Pancreas (tissue), 10 donors: Measurements from ENCODE around the gene P2RY14. TPM values are rescaled to one million over a fixed set of nuclear protein-coding genes. Genes with fewer than 3 reads are reported as not detected.

Source experiments
- ATAC-seq, 4 donors: fragments of 200-7000 bp; cut with Tn5 transposase; one replicate each; pipeline versions ENCODE4 v1.8.0 to v1.9.1; 2020; ENCODE audit warnings: mild to moderate bottlenecking in 4 of 4, moderate library complexity in 4 of 4
- DNase-seq, 6 donors: peaks; one replicate each; pipeline ENCODE4 v3.0.0-alpha.2; 2020
- FAIRE-seq: peaks from 2 replicates; lab custom pipeline; 2012; peaks lifted over from hg19 to GRCh38; lab: Jason Lieb, UNC
- H3K27ac ChIP-seq, 4 donors: fragments of 200-600 bp; sonication (generic); 1 replicate in 3 of 4; 2 replicates in 1 of 4; pipeline versions ENCODE4 v1.5.0 to v1.8.0; 2020
- H3K27me3 ChIP-seq, 4 donors: fragments of 200-600 bp; one replicate each; pipeline ENCODE4 v1.8.0; 2021
- H3K36me3 ChIP-seq, 3 donors: fragments of 200-600 bp; sonication (generic) in 1 of 3; one replicate each; pipeline versions ENCODE4 v1.5.0 to v1.8.0; 2020 to 2021
- H3K4me1 ChIP-seq, 3 donors: fragments of 200-600 bp; one replicate each; pipeline ENCODE4 v1.8.0; 2021
- H3K4me3 ChIP-seq, 4 donors: fragments of 200-600 bp; sonication (generic) in 2 of 4; one replicate each; pipeline versions ENCODE4 v1.5.0 to v1.8.0; 2020 to 2021
- H3K9me3 ChIP-seq, 4 donors: fragments of 200-600 bp; one replicate each; pipeline ENCODE4 v1.8.0; 2021
- CTCF ChIP-seq, 4 donors: fragments of 200-600 bp; sonication (generic) in 3 of 4; IDR thresholded peaks; one replicate each; pipeline versions ENCODE4 v1.5.0 to v1.8.0; 2021; ENCODE audit warnings: antibody characterized with exemption in 4 of 4
- WGBS, 2 donors: extraction: QIAGEN DNeasy Blood & Tissue Kit; methylation state at CpG; one replicate each; pipeline ENCODE4 v1.1.7; 2013; 5-methylcytosine and 5-hydroxymethylcytosine counted together
- intact Hi-C, 3 donors: fragments of 100-400 bp; cut with DNase I; formaldehyde crosslinking; loops; one replicate each; pipeline versions ENCODE4 v1.11.1 to v1.14.2; 2022
- polyA plus RNA-seq, 2 donors: library from polyadenylated mRNA; stranded (reverse); fragments of 200-250 nt; gene quantifications; one replicate each; pipeline ENCODE4 v1.2.3, GENCODE V29; 2013
- total RNA-seq, 6 donors: library from RNA; stranded (reverse); fragmentation: NEBNext Ultra II Directional in 4 of 6; extraction: Animal tissue kit (Norgen Biotek cat#: 25700) in 4 of 6; gene quantifications; one replicate each; pipeline versions ENCODE4 v1.2.1 to v1.2.4, GENCODE V29; 2021 to 2023
- donor health status: healthy with polysubstance abuse.
- donor health status: DM: no; HTN: no; CAD: no; lungs with moderate emphysema.
- donor health status: DM: no; HTN: no; CAD: no.
- donor health status: control.
- donor health status: control.
- donor health status: Bipolar disorder and iron deficiency.
- donor health status: DM: yes; HTN: yes; CAD: no.
- donor health status: DM: no; HTN: no; CAD: no.
- donor health status: DM: no; HTN: no; CAD: no.
- donor health status: DM: yes; HTN: yes; CAD: no.

The P2RY14 gene
- total and polyA plus RNA-seq, 8 donors: 0.08 to 0.47 (median 0.11) TPM

GRCh38 chr3:151226825-151227224 is 51.5 kb downstream of the P2RY14 start:
- DNase-seq: no peak
- no peaks in the 10 kb centered on the region for H3K36me3 ChIP-seq
- intact Hi-C loops: loop anchor here in 1 of 3 donors (10.0 kb wide), 1 partner anchor 58 kb away; no protein-coding TSS in a partner anchor
- TF ChIP-seq CTCF (IDR thresholded peaks at IDR 0.05): no peak
- no peak for FAIRE-seq
- no peaks in the 10 kb centered on the region for H3K27me3 ChIP-seq
- H3K9me3 ChIP-seq: no peaks in the 10 kb centered on the region
- no peaks in the 10 kb centered on the region for H3K4me1 ChIP-seq
- ATAC-seq: no peak
- no peak overlapping the region for H3K27ac ChIP-seq
- no peak overlapping the region for H3K4me3 ChIP-seq
- 74 to 84% methylated on average over 5 of the region's 5 CpGs for WGBS, 2 donors

- Histone ChIP-seq H3K27me3 (no peaks in the 10 kb centered on the region), H3K36me3 (no peaks in the 10 kb centered on the region), H3K9me3 (no peaks in the 10 kb centered on the region), H3K4me3 (no peak overlapping the region), H3K4me1 (no peaks in the 10 kb centered on the region), H3K27ac (no peak overlapping the region)
- ATAC-seq (no peak), DNase-seq (no peak), FAIRE-seq (no peak)
- 36 to 37% methylated on average over 4 of the region's 4 CpGs for WGBS, 2 donors
- no peak for TF ChIP-seq CTCF (IDR thresholded peaks at IDR 0.05)
- intact Hi-C loops: loop anchor here in 1 of 3 donors (10.0 kb wide), 1 partner anchor 59 kb away; no protein-coding TSS in a partner anchor
These were observed 52.2 kb downstream of the P2RY14 start for GRCh38 chr3:151226088-151226563.

GRCh38 chr3:151225040-151225975 is 53.0 kb downstream of the P2RY14 start:
- Histone ChIP-seq H3K27me3 (no peaks in the 10 kb centered on the region), H3K27ac (no peak overlapping the region), H3K4me1 (no peaks in the 10 kb centered on the region), H3K9me3 (no peaks in the 10 kb centered on the region), H3K36me3 (no peaks in the 10 kb centered on the region), H3K4me3 (no peak overlapping the region)
- intact Hi-C loops: loop anchor here in 1 of 3 donors (10.0 kb wide), 1 partner anchor 59 kb away; no protein-coding TSS in a partner anchor
- FAIRE-seq (no peak), ATAC-seq (no peak), DNase-seq (no peak)
- 67 to 78% methylated on average over 9 of the region's 9 CpGs for WGBS, 2 donors
- TF ChIP-seq CTCF (IDR thresholded peaks at IDR 0.05): no peak

GRCh38 chr3:151224268-151224866 is 54.0 kb downstream of the P2RY14 start:
- no peak for DNase-seq
- intact Hi-C loops: loop anchor here in 2 of 3 donors (5.0 to 10.0 kb wide), 2 partner anchors 60 to 63 kb away; no protein-coding TSS in a partner anchor
- no peak for TF ChIP-seq CTCF (IDR thresholded peaks at IDR 0.05)
- Histone ChIP-seq H3K4me1 (no peaks in the 10 kb centered on the region), H3K4me3 (no peak overlapping the region), H3K27me3 (no peaks in the 10 kb centered on the region), H3K27ac (no peak overlapping the region), H3K36me3 (no peaks in the 10 kb centered on the region), H3K9me3 (no peaks in the 10 kb centered on the region)
- ATAC-seq: no peak
- no peak for FAIRE-seq
- WGBS, 2 donors: 79 to 85% methylated on average over 4 of the region's 4 CpGs
